ENCODE results near the gene UPB1. TPM values are rescaled to one million over a fixed set of nuclear protein-coding genes. Genes with fewer than 3 reads are reported as not detected.

The UPB1 gene
- total RNA-seq, 4 donors from 2014 or later, result 0.80 TPM; not detected in 3

- peaks cover 0 to 10% (median 0%) of the 10 kb centered on the region in 4 donors for H3K4me1 ChIP-seq
- no peak overlapping the region for H3K27ac ChIP-seq
- TF ChIP-seq, protein P1, sequence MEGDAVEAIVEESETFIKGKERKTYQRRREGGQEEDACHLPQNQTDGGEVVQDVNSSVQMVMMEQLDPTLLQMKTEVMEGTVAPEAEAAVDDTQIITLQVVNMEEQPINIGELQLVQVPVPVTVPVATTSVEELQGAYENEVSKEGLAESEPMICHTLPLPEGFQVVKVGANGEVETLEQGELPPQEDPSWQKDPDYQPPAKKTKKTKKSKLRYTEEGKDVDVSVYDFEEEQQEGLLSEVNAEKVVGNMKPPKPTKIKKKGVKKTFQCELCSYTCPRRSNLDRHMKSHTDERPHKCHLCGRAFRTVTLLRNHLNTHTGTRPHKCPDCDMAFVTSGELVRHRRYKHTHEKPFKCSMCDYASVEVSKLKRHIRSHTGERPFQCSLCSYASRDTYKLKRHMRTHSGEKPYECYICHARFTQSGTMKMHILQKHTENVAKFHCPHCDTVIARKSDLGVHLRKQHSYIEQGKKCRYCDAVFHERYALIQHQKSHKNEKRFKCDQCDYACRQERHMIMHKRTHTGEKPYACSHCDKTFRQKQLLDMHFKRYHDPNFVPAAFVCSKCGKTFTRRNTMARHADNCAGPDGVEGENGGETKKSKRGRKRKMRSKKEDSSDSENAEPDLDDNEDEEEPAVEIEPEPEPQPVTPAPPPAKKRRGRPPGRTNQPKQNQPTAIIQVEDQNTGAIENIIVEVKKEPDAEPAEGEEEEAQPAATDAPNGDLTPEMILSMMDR (IDR thresholded peaks at IDR 0.05), result no peak
- TF ChIP-seq POLR2A (IDR thresholded peaks at IDR 0.05), result no peak
- DNase-seq, result no peak
- no peaks in the 10 kb centered on the region for H3K27me3 ChIP-seq
- H3K9me3 ChIP-seq, result no peaks in the 10 kb centered on the region
- no peaks in the 10 kb centered on the region for H3K36me3 ChIP-seq
- no peak overlapping the region for H3K4me3 ChIP-seq
Observed at GRCh38 chr22:24463071-24463760, 31.9 kb upstream of the UPB1 start.

DNA sequence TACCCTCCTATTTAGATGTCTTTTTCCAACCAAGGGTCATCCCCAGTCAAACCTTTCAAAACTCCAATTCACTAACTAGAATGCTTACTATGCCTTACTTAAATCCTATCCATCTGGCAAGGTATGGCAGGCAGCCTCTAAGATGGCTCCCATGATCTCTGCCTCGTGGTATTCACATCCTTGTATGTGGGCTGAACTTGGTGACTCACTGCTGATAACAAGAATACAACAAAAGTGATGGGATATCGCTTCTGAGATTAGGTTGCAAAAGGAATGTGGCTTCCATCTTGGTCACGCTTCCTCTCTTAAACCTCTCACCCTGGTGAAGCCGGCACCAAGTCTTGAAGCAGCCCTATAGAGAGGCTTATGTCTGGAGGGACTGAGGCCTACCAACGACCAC is 29.6 kb upstream of the UPB1 start:
- H3K4me3 ChIP-seq, result no peak overlapping the region
- no peak overlapping the region for H3K27ac ChIP-seq

DNA sequence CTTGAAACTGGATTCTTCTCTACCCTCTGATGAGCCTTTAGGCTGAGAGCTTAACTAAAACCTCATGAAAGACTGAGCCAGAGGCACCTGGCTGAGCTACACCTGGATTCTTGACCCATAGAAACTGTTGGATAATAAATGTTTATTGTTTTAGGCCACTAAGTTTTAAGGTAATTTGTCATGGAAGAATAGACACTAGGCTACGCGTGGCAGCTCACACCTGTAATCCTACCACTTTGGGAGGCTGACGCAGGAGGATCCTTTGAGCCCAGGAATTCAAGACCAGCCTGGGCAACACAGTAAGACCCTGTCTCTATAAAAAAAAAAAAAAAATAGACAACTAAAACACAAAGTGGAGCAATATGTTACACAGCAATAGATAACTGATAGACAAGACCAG is 29.2 kb upstream of the UPB1 start:
- no peak for DNase-seq
- no peaks in the 10 kb centered on the region for H3K9me3 ChIP-seq
- H3K27ac ChIP-seq, result peak overlapping the region in 1 of 4 donors; percentile 17
- TF ChIP-seq POLR2A (IDR thresholded peaks at IDR 0.05), result no peak
- TF ChIP-seq, protein P1 (IDR thresholded peaks at IDR 0.05), result no peak
- no peak overlapping the region for H3K4me3 ChIP-seq
- peaks cover 0 to 10% (median 0%) of the 10 kb centered on the region in 4 donors for H3K4me1 ChIP-seq
- no peaks in the 10 kb centered on the region for H3K36me3 ChIP-seq
- no peaks in the 10 kb centered on the region for H3K27me3 ChIP-seq

More for the DNA sequence above, 29.6 kb upstream of the UPB1 start:
- DNase-seq, result no peak
- H3K4me1 ChIP-seq, result peaks cover 0 to 10% (median 0%) of the 10 kb centered on the region in 4 donors
- H3K27me3 ChIP-seq, result no peaks in the 10 kb centered on the region
- no peaks in the 10 kb centered on the region for H3K36me3 ChIP-seq
- H3K9me3 ChIP-seq, result no peaks in the 10 kb centered on the region
- TF ChIP-seq, protein P1 (IDR thresholded peaks at IDR 0.05), result no peak
- no peak for TF ChIP-seq POLR2A (IDR thresholded peaks at IDR 0.05)

- no peak for TF ChIP-seq POLR2A (IDR thresholded peaks at IDR 0.05)
- TF ChIP-seq, protein P1 (IDR thresholded peaks at IDR 0.05), result no peak
Observed at GRCh38 chr22:24466716-24467328, 28.3 kb upstream of the UPB1 start.

GRCh38 chr22:24467340-24467739 is 27.8 kb upstream of the UPB1 start:
- no peak for DNase-seq
- Histone ChIP-seq H3K27ac (peak overlapping the region in 1 of 4 donors; percentile 0), H3K9me3 (no peaks in the 10 kb centered on the region), H3K4me3 (no peak overlapping the region), H3K4me1 (peaks cover 0 to 10% (median 0%) of the 10 kb centered on the region in 4 donors), H3K36me3 (no peaks in the 10 kb centered on the region), H3K27me3 (no peaks in the 10 kb centered on the region)
- TF ChIP-seq, protein P1 (IDR thresholded peaks at IDR 0.05), result no peak
- TF ChIP-seq POLR2A (IDR thresholded peaks at IDR 0.05), result no peak

More at GRCh38 chr22:24466716-24467328, 28.3 kb upstream of the UPB1 start:
- Histone ChIP-seq H3K4me3 (no peak overlapping the region), H3K9me3 (no peaks in the 10 kb centered on the region), H3K4me1 (peaks cover 0 to 10% (median 0%) of the 10 kb centered on the region in 4 donors), H3K36me3 (no peaks in the 10 kb centered on the region), H3K27ac (peak overlapping the region in 1 of 4 donors; percentile 17), H3K27me3 (no peaks in the 10 kb centered on the region)
- no peak for DNase-seq

Data from Peyer's patch (tissue), 4 donors.